Measurements from ENCODE around the gene DDX41.

The DDX41 gene

GRCh38 chr5:177527595-177527994, 10.8 kb upstream of the DDX41 start:
- TF ChIP-seq CTCF (IDR thresholded peaks at IDR 0.05; ENCODE audit: extremely low read depth, missing control alignments), result no peak
- DNase-seq (ENCODE audit: low spot score), result no peak

- TF ChIP-seq CTCF (IDR thresholded peaks at IDR 0.05; ENCODE audit: extremely low read depth, missing control alignments), result no peak
- DNase-seq (ENCODE audit: low spot score), result no peak
Measured at GRCh38 chr5:177526791-177527190, 10.0 kb upstream of the DDX41 start.

GRCh38 chr5:177526191-177526590, 9.4 kb upstream of the DDX41 start:
- no peak for TF ChIP-seq CTCF (IDR thresholded peaks at IDR 0.05; ENCODE audit: extremely low read depth, missing control alignments)
- DNase-seq (ENCODE audit: low spot score), result no peak

GRCh38 chr5:177524941-177525655, 8.3 kb upstream of the DDX41 start:
- no peak for TF ChIP-seq CTCF (IDR thresholded peaks at IDR 0.05; ENCODE audit: extremely low read depth, missing control alignments)
- DNase-seq (ENCODE audit: low spot score), result no peak

- no peak for DNase-seq (ENCODE audit: low spot score)
- TF ChIP-seq CTCF (IDR thresholded peaks at IDR 0.05; ENCODE audit: extremely low read depth, missing control alignments), result no peak
Measured at GRCh38 chr5:177524539-177524900, 7.8 kb upstream of the DDX41 start.

GRCh38 chr5:177523711-177524538, 7.2 kb upstream of the DDX41 start:
- TF ChIP-seq CTCF (IDR thresholded peaks at IDR 0.05; ENCODE audit: extremely low read depth, missing control alignments), result no peak
- no peak for DNase-seq (ENCODE audit: low spot score)

GRCh38 chr5:177520916-177521513, 4.3 kb upstream of the DDX41 start:
- no peak for DNase-seq (ENCODE audit: low spot score)
- no peak for TF ChIP-seq CTCF (IDR thresholded peaks at IDR 0.05; ENCODE audit: extremely low read depth, missing control alignments)
